ENCODE data around the gene MBOAT1.
"Not testable (repeated sequence)": the region's sequence is repeated elsewhere in the genome, so short reads cannot be mapped to it uniquely, and the experiment has no call there.

Gene MBOAT1

DNA sequence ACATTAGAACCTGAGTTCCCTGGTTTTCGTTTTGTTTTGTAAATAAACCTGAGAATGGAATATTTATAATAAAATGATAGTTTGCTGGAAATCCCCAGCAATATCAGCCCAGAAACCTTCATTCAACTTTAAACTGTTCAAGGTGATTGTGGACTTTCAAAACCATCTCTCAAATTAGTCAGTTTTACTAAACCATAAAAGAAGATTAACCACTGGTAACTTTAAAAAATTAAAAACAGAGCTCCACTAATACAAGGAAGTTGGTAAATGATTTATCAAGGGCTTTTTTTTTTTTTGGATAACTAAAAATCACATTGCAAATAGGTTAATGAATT is 10.0 kb downstream of the MBOAT1 start:
- DNase-seq, result no peak

DNA sequence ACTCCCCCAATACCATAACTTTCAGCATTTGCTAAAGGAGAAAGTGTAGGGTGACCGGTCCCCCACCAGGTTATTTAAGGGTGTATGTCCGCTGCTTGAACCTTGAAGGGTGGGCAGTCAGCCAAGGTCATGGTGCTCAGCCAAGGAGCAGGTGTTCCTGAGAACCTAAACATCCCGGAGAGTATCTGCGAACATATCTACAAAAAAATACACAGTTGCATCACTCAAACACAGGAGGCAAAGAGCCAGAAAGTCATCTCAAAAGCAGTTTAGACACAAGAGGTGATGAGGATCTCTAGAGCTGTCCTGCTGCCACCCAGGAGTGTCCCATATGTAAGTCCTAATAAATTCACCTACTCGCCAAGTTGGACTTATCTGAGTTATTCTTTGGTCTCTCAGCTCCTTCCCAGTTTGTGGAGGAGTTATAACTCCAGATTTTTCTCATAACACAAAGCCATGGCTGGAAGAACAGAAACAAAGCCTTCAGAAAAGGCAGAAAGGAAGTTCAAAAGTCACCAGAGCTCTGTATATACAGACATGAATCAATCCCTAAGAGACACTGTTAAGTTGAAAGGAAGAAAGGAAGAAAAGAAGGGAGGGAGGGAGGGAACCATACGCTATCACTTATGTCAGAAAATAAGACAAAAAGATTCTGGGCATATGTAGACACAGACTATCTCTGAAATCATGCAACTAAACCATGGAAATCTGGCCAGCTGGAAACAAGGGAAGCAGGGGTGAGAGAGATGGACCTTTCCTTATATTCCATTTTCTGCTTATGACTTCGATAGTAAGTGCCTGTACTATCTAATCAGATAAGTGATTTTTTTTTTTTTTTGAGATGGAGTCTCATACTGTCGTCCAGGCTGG is 11.3 kb downstream of the MBOAT1 start:
- DNase-seq, result no peak

DNA sequence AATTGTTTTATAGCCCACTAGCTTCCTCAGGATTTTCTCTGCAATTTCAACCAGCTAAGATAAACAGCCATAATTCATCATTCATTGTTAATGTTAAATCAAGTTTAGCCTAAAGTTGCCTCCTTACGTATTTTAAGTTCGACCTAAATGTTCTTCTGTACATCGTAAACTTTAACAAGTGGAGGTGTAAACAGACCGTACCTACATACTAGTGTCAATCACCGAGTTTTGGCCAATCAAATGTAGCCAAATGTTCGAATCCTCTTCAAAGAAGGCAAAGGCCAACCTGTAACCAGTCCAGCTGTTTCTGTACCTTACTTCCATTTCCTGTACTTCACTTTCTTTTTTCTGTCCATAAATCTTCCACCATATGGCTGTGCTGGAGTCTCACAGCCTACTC is 13.5 kb downstream of the MBOAT1 start:
- no peak for DNase-seq

DNA sequence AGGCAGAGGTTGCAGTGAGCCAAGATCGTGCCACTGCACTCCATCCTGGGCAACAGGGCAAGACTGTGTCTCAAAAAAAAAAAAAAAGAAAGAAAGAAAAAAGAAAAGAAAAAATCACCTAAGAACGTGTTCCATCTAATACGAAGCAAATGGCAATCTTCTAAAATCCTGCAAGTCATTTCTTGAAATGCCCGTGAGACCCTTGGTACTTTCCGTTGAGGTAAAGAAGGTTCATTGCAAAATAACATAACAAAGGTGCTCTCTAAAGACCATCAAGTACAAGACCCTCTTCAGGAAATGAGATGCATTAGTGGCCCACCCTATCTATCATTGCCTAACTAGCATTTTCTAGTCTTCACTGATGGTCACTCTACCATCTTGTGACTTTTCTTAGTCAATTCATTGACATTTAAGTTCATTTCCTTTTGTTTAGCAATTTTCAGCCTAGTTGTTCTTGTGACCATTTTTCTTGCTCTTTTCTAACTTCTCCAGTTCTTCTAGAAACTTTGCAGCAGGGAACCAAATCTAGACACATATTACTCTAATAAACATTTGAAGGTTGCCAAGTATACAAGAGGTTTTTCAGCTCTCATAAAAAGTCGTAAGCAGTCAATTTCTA is 14.0 kb downstream of the MBOAT1 start:
- no peak for DNase-seq

DNA sequence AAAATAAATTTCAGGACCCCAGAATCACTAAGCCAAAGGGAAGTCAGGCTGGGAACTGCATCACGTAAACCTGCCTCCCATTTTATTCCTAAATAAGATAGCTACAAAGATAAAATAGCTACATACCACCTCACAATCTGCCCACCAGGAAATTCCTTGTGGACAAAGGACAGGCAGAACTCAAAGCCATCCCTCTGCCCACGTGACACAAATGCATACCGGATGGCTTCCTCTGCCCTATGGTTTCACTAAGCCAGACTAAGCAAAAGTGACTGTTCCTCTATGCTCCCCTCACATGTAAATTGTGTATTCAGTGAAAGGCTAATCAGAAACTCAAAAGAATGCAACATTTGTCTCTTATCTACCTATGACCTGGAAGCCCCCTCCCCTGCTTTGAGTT is 15.0 kb downstream of the MBOAT1 start:
- DNase-seq, result no peak

DNA sequence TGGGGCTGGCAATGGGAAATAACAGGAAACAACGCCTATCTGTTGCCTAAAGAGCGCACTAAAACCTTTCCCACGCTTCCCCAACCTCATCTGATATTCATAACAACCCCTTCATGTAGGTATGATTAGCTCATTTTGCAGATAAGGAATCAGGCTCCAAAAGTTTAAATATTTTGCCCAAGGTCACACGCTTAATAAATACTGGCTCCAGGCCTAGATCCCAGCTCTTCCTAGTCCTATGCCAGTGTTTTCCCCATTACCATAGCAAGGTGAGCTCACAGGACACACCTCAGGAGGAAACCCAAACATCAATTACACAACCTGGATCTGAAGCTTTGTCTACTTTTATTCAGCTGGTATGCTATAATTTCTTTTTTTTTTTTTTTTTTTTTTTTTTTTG is 19.6 kb downstream of the MBOAT1 start:
- no peak for DNase-seq

DNA sequence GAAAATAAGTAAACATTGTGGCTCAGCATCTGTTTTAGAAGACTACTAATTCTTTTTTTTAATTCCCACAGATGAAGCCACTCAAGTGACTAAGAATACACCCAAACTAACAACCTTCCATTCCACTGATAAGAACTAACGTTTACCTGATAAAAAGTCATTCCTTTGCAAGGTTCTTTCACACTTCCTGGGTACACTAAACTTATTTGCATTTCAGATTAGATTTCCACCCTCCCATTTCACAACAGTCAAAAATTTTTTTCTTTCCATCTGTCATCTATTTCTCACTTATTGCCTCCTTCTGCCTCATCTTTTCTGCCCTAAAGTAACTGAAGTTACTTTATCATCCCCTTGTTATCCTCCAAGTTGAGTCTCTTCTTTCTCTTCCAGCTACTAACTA is 20.3 kb downstream of the MBOAT1 start:
- DNase-seq, result no peak

DNA sequence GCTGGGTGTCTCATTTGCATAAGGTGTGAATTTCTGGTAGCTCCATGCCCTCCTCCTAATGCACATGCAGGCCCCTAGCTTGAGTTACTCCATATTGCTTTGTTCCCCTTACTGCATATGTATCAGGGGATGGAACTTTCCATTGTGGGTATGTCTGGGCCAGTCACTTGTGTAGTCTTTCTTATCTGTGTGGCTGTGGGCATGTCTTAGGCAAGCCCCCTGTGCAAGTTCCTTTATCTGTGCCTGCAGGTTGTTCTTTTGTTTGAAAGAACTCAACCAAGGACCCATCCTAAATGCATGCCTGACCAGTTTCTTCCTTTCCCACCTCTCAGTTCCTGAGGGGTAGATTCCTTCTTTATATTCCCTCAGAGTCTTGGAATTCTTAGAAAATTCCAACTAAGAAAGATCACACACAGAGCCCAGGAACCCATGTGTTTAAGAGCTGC is 23.6 kb downstream of the MBOAT1 start:
- no peak for DNase-seq

DNA sequence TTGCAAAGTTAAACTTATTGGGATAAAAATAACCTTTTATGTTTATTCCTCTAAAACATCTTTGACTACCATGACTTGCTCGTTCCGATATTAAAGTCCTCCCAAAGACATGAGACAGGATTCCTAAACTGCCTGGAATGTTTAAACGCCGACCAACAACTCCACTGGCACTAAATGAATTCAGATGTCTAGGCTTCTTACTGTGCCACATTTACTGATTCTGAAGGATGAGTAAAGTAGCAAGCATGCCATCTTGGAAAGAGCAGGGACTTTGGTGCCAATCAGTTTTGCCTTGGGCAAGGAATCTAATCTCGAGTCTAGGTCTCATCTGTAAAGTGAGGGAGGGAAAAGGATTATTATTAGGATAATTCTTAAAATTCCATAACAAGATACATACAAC is 25.3 kb downstream of the MBOAT1 start:
- DNase-seq, result no peak

DNA sequence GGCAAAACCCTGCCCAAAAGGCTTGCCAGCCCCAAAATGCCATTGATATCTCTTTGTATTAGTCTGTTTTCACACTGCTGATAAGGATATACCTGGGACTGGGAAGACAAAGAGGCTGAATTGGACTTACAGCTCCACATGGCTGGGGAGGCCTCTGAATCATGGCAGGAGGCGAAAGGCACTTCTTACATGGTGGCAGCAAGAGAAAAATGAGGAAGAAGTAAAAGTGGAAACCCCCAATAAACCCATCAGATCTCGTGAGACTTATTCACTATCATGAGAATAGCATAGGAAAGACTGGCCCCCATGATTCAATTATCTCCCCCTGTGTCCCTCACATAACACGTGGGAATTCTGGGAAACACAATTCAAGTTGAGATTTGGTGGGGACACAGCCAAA is 28.6 kb downstream of the MBOAT1 start:
- no peak for DNase-seq

DNA sequence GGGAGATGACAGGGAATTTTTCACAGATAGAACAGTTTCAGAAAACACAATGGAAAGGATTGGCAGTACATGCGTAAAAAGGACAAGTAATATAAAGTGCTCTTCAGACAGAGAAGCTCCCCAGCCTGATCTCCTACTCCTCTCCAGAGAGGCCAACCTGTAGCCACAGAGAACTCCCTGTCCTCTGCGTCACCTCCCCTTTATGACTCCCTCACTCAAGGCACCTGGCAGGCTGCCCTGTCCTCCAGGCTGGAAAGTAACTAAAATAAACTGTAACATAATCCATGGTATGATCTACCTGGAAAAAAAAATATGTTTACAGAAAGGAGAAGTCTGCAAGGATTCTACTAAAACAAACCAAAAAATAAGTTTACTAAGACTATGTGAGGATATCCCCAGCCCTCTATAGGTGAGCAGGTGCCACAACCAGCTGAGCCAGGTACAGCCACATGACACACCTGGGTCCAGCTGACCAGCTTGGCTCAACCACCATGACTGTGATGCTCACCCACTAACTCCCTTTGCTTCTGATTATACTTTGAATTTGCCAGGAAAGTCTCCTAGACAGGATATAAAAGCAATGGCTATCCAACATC is 29.2 kb downstream of the MBOAT1 start:
- no peak for DNase-seq

DNA sequence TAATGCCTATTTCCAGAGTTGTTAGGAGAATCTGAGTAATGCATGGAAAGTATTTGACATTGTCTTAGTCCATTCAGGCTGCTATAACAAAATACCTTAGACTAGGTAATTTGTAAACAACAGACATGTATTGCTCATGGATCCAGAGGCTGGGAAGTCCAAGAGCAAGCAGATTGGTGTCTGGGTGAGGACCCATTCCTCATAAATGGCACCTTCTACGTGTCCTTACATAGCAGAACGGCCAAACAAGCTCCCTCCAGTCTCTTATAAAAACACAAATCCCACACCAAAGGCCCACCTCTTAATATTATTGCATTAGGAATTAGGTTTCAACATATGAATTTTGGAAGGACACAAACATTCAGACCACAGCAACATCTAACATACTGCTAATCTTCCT is 30.2 kb downstream of the MBOAT1 start:
- no peak for DNase-seq

DNA sequence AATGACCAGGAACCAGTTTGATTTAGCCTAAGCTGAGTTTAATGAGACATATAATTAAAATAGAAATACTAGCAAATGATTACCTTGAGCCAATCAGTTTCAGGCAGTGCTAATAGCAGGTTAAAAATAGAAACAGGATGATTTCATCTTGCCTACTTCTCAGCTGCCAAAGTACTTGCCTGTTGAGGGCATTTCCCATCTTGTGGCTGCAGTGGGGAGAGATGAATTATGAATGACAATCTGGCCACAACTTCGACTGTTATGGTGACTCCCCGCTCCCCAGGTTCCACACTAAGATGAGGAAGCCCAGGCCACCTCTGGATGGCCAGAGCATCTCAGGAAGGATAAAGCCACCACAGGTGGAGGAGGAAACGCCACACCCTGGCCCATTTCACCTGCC is 31.3 kb downstream of the MBOAT1 start:
- no peak for DNase-seq

DNA sequence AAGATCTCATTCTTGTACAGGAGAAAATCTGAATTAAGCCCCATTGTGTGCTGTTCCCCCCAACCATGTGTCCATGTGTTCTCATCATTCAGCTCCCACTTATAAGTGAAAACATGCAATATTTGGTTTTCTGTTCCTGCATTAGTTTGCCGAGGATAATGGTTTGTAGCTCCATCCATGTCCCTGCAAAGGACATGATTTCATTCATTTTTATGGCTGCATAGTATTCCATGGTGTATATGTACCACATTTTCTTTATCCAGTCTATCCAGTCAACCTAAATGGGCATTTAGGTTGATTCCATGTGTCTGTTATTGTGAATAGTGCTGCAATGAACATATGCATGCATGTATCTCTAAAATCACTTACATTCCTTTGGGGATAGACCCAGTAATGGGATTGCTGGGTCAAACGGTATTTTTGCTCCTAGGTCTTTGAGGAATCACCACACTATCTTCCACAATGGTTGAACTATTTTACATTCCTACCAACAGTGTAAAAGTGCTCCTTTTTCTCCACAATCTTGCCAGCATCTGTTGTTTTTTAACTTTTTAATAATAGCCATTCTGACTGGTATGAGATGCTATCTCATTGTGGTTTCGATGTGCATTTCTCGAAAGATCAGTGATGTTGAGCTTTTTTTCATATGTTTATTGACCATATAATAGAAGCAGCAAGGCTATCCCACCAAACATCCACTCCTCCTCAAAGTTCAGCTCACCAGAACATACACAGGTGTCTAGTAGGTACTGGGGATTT is 32.8 kb downstream of the MBOAT1 start:
- DNase-seq, result not testable (repeated sequence)

DNA sequence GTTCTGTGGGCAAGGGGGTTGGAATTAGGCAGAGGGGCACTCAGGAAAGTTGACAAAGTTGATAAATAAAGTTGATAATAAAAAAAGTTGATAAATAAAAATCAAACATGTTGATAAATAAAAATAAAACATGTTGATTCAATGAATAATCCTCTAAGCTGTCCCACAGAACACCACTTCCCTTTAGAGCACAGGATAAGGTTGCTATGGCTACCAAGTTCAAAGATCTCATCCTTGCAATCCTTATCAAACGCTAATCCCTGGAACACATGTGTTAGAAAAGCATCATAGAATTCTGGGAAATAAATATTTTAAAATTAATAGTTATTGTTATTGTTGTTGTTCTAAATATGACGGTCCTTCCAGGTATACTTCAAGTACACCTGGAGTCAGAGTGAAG is 33.9 kb downstream of the MBOAT1 start:
- no peak for DNase-seq

DNA sequence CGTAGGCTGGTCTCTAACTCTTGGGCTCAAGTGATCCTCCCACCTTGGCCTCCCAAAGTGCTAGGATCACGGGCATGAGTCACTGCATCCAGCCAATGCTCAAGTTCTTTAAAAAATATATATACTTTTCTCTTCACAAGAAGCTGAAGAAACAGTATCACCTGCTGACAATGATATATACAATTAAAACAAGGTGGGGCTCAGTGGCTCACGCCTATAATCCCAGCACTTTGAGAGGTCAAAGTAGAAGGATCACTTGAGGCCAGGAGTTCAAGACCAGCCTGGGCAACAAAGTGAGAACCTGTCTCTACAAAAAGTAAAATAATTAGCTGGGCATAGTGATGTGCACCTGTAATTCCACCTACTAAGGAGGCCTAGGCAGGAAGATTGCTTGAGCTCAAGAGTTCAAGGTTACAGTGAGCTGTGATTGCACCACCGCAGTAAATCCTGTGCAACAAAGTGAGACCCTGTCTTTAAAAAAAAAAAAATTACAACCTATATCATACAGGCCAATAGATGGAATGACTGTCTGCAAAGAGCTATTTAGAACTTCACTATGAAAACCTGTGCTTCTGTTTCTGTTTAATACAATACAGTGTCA is 36.4 kb downstream of the MBOAT1 start:
- no peak for DNase-seq

DNA sequence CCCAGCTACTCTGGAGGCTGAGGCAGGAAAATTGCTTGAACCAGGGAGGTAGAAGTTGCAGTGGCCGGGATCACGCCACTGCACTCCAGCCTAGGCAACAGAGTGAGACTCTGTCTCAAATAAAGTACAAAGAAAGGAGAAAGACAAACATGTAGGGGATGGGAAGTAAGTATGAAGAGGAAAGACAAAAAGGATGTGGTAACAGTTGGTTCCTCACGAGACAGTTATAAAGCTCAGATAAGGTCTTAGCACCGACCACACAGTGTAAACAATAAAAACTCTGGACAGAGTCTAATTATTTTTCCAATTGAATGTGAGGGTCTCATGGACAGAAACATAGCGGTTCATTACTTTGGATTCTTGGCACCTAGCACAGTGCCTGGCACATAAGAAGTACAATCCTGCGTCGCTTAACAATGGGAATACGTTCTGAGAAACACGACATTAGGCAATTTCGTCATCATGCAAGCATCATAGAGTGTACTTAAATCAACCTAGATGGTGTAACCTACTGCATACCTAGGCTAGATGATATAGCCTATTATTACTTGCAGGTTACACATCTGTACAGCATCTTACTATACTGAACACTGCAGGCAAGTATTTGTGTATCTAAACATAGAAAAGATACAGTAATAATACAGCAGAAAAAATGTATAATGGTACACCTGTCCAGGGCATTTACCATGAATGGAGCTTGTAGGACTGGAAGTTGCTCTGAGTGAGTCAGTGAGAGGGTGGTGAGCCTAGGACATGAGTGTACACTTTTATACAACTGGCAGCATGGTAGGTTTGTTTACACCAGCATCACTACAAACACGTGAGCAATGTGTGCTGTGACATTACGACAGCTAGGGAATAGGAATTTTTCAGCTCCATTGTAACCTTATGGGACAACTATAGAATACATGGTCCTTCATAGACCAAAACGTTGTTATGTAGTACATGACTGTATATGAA is 38.2 kb downstream of the MBOAT1 start:
- DNase-seq, result no peak

DNA sequence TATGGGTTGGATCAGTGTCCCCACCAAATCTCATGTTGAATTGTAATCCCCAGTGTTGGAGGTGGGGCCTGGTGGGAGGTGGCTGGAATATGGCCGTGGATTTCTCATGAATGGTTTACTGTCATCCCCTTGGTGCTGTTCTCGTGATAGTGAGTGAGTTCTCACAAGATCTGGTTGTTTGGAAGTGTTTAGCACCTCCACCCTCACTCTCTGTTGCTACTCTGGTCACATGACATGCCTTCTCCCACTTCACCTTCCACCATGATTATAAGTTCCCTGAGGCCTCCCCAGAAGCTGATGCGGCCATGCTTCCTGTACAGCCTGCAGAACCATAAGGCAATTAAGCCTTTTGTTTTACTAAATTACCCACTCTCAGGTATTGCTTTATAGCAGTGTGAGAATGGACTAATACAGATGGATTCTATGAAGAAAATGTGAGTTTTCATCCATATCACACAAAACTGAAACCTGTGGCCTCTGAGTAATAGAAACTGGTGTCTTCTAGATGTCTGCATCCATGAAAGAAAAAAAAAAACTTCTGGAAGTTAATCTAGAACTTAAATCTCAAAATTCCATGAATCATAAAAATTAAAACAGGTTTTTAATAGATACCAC is 39.3 kb downstream of the MBOAT1 start:
- DNase-seq, result no peak

DNA sequence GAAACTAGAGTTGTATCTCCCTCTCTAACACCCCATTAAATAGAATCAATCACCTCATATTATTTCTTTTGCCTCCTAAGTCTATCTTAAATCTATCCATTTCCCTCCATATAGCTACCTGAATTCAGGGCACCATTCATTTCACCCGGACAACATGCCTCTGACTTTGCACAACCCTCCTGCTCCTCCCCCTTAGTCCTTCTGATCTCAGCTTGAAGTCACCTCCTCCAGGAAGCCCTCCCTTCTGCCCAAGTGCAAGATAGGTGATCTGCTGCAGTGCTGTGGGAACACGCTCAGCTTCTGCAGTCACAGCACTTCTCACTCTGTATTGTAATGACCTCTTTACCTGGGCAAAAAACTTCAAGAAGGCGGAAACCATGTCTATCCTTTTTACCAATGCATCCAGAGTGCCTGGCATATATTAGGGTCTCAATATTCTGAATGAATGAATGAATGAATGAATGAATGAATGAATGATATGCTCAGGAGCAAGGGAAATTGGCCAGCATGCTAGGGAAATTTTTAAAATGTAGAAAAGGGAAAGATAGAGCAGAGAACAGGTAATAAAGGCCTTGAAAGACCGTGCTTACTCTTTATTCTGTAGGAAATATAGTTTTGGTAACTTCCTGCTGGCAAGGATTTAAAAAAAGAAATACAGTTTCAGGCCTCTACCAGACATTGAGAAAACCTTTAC is 41.7 kb downstream of the MBOAT1 start:
- DNase-seq, result no peak

DNA sequence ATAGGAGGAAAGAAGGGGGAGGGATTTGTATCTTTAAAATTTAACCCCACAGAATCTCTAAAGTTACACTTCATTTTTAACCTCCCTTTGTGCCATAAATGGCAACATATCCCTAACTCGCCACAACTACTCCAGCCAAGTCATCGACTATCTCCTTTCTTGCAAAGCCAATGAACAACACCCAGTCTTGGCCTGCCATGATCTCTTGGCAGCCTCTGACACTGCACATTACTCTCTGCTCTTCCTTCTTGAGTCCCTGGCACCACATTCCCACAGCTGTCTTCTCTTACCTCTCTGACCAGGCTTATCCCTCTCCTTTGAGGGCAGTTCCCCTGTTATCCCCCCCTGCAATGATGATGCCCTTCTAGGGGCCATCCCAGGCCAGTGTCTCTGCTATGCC is 42.5 kb downstream of the MBOAT1 start:
- no peak for DNase-seq

DNA sequence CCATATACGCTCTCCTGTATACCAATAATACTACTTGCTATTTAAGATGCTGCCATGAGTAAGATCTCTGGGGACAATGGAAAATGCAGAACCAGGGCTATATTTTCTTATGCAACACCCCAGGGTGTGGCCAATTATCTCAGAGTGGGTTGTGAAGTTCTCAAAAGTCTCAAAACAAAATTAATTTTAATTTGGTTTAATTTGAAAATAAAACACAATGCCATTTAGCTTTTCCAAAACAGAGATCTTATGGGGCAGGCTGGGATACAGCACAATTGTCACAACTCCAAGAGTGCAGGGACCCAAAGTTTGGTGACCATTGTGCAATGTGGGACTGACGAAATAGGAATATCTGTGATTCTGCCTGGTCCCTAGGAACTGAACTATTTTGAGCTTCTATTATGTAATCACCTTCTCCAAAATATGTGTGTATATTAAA is 43.1 kb downstream of the MBOAT1 start:
- no peak for DNase-seq
